ENCODE results near the gene PTPN21.

The PTPN21 gene

DNA sequence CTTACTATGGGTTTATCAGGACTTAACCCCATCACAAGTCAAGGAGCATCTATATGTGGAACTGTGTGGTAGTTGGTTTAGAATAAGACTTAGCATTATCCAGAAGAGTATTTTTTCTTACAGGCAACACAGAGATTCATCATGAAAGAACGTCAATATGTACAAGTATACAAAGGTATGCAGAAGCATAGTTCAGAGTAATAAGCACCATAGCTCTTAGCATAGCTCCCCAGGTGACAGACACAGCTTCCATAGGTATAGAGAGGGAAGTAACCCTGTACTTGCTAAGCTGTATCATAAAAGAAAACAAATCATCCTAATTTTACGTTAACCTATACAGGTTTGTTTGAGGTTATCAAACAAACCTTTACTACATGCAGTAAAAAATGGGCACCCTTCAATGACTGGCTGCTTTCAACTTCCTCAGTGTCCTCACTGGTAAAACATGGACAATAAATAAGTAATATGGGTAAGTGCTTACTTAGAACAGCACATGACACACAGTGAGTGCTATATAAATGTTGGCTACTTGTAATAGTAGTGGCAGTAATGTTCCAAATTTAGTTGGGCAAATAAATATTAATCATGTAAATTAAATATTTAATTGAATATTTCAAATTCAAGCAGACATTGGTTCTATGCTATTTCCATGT, 50.9 kb downstream of the PTPN21 start:
- no peak for DNase-seq

DNA sequence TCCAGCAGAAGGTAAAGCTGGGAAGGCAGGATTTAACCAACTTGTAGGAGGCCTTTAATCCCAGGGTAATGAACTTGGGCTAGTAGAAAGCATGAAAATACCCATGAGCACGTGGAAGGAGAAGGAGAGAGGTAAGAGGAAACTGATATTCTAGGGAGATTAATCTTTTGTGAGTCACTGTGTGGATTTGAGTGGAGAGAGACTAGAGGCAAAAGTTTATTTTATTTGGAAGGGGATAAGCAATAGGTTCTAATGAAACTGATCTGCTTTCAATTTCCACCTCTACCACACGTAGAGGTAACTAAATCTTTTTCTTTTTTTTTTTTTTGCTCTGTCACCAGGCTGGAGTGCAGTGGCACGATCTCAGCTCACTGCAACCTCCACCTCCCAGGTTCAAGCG, 52.1 kb downstream of the PTPN21 start:
- DNase-seq = no peak

DNA sequence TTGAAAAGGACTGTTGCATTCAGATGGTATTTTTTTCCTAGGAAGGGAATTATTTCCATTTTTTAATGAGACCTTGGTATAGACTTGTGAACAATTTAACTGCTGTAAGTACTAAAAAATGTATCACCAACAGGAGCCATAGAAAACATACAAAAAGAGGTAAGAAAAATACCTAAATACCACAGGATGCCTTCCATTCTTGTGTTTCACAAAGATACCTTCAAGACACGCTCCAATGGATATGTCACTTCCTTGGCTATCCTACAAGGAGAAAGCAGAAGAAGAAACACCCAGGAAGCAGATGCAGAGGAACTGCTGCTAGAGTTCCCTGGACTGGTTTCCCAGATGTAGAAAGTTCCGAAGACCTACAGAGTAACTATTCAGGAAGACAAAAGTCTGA, 54.2 kb downstream of the PTPN21 start:
- DNase-seq = no peak

DNA sequence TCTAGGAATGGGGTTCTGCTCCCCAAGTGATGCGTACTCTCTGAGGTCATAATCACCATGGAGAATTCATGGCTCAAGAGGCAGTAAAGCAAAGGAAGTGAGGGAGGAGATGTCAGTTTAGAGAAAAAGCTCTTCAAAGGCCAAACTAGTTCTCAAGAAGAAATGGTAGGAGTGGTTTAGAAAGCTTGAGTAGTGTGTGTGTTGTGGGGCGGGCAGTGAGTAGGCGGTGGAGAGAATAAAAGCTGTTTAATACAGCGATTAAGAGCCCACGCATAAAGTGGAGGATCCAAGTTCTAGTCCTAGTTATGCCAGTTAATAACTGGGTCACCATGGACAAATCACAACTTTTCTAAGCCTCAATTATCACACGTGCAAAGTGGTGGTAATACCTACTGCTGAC, 55.6 kb downstream of the PTPN21 start:
- no peak for DNase-seq

DNA sequence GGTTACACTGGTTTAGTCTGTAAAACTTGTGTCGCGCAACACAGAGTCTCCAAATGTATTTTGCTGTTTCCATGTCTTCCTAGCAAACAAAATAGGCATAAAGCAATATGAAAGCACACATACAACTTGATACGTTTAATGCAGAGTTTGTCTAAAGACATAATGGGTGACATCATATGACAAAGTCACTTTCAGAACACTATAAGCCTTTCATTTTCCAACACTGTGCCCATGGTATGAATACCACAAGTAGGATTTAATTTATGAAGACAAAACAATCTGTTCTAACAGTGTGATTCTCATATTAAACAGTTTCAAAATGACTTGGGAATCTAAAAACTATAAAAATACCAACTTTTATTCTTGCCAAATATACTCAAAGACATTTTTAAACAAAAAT, 58.4 kb downstream of the PTPN21 start:
- DNase-seq = no peak

DNA sequence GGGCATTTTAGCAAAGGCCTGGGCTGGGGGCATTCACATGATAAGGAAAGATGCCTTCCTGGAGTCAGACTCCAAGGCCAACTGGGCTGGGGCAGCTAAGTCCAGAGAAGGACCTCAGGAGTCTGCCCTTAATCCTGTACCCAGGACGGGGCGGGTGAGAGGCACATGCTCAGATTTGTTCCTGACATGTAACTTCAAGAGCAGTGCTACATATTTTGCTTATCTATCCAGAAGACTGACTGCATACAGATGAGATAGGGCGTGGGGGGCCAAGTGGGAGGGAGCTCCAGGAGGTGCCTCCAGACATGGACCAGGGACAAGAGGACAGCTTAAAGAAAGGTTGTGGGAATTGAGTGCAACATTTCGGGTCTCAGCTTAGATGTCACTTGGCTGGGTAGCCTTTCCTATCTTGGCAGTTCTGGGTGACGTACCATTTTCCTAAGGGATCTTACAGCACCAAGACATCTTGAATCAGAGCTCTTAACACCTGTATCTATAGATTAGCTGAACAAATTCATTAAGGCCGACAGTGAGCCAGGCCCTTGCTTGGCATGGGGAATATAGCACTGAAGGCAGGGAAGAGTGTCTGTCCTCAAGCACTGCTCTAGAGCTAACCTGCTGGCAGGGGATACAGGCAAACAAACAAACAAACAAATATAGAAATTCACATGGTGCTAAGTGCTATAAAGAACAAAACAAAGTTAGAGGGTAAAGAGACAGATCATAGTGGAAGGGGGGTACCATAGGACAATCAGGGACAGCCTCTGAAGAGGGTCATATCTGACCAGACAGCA, 61.2 kb downstream of the PTPN21 start:
- DNase-seq = no peak

DNA sequence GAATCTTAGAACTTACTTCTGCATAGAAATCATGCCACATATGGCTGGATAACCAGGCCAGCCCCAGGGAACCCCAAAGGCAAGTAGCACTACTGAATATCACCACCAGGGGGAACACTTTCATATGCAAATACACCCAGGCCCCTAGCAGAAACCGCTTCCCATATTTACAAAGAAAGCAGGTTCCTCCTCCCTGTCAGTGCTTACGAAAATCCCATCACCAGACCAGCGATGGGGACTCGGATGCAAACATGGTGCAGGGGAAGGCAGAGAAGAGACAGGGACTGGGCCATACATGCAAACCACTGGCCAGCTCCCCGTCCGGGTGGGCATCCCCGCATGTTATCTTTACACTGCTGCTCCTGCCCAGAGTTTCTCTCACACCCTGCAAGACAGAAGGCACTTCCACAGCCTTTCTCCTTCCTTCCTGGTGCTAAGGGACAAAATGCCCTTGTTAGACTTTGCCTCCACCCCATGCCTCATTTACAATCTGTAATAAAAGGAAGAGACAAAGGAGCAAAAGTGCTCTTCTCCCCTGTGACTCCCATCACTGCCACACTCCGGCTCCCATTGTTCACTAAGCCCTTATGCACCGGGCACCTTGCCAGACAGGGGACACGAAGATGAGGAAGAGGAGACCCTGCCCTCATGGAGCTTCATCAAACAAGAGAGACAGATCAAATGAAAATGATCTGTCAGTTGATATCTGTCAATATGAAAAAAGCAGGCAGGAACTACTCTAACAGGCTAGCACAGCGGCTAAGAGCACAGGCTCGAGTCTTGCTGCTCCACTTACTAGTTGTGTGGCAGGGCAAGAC, 62.3 kb downstream of the PTPN21 start:
- peak; percentile 63 for DNase-seq

DNA sequence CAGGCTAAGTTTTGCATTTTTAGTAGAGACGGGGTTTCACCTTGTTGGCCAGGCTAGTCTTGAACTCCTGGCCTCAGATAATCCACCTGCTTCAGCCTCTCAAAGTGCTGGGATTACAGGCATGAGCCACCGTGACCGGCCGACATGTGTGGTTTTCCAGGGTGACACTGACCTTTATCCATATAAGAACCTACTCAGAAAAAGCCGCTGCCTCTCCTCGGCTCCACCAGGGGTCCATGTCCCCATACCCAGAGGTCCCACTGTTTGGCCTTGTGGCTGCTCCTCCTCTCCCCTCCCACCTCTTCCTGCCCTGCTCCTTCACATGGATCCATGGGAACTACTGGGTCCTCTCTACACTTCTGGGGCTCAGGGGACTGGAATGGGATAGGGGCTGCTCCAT, 64.6 kb downstream of the PTPN21 start:
- DNase-seq = no peak

DNA sequence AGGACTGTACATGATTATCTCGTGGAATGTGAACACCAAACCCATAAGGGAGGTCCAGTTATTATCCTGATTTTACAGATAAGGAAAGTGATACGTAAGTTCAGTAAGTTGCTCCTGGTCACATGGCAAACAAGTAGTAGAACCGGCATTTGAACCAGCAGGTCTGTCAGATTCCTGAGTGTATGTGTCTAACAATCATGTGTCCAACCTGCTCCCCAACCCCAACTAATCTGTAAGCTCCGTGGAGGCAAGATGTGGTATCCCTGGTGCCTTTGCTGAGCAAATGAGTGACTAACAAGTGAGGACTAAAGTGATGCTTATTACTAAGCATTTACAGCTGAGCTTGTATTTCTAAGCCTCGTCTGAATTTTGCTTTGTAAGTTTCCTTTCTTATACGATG, 65.9 kb downstream of the PTPN21 start:
- DNase-seq = no peak

DNA sequence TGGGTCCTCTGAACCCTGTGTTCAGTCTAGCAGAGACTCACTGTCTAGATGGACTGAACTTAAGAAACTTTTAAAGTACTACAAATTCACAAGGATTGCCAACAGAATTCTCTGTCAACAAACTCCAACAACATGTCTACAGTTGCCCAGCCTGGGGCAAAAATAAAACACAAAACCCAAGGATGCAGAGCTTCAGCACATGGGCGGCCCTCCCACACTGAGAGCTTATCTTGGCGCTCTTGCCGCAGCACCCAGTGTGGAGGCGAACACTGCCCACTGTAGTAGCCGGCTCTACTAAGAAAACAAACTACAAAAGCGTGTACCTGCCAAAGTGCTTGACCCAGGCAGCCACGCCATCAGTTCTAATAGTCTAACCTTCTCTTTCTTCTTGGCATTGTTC, 66.7 kb downstream of the PTPN21 start:
- DNase-seq = no peak

DNA sequence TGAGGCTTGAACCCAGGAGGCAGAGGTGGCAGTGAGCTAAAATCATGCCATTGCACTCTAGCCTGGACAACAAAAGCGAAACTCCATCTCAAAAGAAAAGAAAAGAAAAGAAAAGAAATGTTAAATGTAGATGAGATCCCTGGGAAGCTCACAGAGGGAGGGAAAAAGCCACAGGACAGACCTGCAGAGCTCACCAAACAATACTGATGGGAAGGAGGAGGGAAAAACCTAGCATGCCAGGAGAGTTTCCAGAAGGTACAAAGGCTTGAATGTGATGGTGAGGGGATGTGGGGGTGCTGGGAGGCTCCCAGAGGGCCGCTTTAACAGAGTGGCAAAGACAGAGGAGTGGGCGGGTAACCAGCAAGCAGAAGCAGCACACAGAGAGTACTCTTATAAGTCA, 72.3 kb downstream of the PTPN21 start:
- no peak for DNase-seq

DNA sequence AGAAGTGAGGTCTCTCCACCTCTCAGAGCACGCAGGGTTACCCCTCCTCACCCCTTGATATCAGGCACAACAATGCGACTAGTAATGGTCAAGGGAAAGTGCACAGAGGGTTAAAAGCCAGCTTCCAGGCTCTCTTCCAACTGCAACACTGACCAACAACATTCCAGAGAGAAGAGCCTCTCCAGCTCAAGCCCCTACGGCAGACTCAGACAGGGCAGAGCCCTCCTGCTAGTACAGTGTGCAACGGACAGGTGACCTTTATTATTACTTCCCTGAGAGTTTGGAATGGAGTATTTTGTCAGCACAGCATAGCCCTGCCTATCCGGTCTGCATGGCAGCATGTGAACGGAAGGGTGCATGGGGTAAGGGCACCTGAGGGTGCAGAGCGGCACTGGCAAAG, 73.0 kb downstream of the PTPN21 start:
- no peak for DNase-seq

DNA sequence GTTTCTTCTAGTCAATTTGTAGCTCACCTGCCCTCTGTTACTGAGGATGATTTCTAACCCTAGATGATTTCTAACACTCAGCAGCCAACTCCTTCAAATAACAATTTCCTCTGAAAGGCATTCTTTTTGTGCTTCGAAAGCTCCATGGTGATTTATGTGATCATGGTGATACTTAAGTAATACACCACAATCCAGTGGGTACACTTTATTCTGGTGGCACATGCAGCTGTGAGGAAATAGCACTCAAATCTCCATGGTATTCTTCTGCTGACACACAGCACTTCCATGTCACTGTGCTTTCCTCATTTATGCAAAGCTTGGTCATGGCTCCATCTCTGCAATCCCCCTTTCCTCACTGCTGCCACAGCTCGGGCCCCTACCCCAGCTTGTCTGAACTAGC, 73.7 kb downstream of the PTPN21 start:
- DNase-seq = no peak

DNA sequence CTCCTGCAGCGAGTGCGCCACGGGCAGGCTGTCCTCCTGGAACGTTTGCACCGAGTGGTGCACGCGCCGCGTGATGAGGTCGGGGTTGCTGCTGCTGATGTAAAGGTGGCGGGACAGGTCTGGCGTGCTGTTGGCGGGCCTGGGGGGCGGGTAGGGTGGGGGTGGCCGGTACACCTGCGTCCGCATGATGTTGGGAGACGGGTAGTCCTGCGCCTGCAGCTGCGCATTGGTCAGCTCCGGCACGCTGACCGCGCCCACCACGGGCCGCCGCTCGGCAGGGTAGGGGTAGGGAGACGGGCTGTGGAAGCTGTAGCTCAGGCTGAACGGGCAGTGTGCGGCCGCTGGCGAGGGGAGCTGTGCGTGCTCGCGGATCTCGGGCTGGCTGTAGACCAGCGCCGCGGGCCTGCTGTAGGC, 75.2 kb downstream of the PTPN21 start:
- DNase-seq = no peak

DNA sequence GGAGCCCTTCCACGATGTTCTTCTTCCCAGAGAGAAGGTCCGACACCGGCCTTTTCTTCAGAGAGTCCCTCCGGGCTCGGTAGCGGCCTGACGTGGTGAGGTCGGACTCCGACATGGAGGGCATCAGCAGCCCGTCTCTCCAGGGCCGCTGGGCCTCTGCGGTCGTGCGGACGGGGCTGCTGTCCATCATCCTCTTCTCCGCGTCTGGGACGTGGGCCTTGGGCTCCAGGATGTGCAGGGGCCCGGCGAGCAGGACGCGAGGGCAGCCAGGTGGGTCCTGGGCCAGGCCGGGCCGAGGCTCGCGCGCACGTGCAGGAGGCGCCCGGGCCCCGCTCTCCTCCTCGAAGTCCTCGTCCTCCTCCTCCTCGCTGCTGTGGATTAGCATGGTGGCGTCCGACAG, 75.9 kb downstream of the PTPN21 start:
- no peak for DNase-seq

DNA sequence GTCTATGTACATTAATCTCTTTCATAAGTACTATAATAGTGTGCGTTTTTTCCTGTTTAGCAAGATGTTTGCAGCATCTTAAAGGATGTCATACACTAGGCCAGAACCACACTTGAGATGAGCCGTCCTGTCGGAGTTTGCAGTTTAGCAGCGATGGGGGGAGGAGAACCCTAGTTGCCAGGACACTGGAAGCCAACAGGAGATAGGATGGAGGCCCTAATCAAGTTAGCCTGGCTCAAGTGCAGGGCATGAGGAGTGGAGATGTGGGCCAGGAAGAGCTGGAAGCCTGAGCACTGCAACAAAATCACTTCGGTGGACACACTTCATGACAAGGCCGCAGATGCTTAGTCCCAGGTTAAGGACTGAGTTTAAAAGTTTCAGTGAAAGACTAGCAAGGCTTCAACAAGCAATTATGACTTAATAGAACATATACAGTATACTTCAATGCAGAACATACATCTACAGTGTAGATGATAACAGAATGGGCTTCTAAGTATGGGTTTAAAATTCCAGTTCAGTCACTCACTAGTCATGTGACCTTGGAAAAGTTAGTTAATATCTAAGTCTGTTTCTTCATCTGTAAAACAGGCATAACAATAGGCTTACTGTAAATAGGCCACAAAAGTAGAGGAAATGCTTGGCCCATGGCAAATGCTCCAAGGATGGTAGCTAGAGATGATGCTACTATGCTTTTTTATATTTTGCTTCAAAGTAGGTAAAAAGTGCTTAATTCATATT, 77.1 kb downstream of the PTPN21 start:
- DNase-seq = no peak

DNA sequence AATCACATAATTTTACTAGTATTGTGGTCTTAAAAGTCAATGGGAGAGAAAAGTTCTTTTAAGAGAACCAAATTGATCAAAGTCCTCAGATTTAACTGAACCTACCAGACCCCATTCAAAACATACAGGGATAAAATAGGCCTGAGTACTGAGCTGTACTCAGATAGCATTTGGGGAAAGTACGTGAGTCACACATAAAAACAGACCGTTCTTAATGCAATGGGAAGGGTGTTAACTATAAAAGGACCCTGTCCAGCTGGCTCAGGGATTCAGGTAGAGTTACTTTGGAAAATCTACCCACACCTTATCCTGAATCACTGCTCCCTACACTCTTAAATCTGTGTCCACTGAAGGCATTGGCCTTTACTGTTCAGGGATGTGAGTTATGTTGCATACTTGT, 78.0 kb downstream of the PTPN21 start:
- no peak for DNase-seq

DNA sequence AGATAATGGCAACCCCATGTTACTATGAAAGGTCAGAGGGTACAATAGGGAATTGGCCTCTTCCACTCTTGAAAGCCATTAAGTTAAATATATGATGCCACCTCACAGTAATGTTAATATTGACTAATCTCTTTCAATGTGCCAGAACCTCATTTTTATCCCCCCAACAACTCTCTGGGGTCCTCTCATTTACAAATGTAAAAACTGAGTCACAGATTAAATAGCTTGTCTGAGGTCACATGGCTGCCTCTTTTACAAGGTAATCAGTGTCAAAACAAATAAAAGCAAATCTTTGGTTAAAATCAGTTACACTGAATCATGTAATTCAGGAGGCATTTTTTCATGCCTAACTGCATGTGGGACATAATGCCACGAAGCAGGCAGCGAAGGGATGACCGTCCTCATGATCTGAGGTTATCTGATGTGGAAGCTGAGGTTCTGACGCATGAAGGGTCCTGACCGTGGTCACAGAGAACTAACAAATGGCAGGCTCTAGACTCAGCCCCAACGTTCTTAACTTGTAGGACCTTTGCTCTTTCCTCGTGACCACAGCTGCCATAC, 78.5 kb downstream of the PTPN21 start:
- DNase-seq = no peak

DNA sequence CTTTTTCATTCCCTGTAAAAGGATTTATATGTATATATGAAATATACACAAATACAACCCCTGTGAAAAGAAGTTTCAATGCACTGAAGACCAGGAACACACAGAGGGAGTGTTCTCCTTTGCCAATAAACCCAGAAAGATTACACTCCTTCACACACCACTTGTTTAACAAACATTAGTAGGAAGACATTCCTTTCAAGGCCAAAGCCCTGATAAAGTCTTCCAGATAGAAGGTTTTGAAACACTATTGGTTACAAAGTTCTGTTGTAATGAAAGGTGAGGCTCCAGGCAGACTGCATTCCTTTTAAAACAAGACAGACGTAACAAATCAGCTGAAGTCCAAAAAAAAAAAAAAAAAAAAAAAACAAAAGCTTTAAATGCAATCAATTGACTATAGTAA, 81.0 kb downstream of the PTPN21 start:
- DNase-seq = no peak

DNA sequence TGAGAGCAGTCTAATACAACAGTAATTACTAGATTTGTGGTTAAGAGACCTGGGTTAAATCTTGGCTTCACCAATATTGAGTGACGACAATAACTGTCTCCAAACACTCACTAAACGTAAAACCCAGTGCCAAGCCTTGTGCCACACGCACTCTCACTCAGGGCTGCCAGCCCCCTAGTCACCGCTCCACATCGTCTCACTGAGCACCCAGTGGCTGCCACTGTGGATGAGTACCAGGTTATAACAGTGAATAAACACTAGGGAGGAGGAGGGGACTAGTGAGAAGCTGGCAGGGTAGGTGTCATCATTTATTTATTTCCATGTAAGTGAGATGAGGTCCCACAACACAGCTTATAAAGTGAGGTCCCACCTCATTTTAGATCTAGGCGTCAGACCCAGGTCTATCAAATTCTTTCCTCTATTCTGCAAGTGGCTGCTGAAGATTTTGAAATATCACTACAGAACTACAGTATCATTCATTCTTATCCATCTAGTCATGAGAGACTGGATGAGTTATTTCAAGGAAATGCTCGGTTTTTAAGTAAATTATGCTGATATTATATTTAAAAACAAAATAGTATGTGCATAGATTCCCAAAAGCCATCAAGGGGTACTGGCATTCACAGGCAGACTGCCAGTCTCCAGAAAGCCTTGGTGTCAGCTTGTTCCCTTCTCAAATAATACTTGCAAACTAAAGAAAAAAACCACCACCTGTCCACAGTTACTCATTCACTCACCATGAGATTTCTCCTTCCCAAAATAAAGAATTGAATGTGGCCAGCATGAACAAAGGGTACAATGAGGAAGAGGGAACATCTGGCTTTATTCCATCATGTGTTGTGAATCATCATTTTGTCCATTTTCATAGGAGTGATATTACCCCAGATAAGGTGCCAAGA, 84.0 kb downstream of the PTPN21 start:
- no peak for DNase-seq

DNA sequence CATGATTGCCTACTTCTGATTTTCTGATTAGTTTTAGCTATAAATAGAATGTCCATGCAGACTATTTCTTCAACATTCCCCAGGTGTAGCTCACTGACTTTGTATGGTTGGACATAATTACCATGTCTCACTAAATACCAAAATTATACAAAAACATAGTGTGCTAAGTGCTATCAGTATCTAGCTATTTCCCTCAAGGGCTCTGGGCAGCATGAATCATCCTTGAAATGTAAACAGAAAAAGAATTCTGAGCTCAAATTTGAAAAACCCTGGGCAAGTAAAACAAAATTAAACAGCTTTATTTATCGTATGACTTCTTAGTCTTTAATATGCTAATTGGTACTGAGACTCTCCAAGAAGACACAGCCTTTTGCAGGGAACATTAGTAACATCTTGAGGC, 86.4 kb downstream of the PTPN21 start:
- DNase-seq = no peak

DNA sequence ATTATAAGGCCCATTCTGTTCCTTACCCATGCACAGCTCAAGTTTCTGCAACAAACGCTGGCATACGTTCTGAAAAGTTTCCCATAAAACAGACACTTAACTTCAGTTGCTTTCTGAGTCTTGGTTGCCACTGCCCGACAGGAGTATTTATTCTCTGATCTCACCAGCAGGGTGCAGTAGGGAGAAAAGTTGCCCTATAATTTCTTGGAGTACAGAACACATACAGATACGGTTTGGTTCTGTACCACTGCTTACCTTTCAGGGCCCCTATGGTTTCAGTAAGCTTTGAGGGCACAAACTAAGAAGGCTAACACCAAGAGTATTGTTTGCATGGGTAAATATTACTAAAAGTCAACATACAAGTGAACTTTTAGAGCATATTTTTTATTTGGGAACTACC, 91.5 kb downstream of the PTPN21 start:
- peak; percentile 18 for DNase-seq

Data from NCI-H345 (cell line).